Testis (tissue), 3 donors: Measurements from ENCODE around the gene RAB3C. TPM values are rescaled to one million over a fixed set of nuclear protein-coding genes. Genes with fewer than 3 reads are reported as not detected.

Experiments used
- DNase-seq: peaks from one replicate; pipeline ENCODE4 v3.0.0-alpha.2; 2019
- H3K27ac ChIP-seq, 2 donors: fragments of 200-600 bp; sonication (generic); one replicate each; pipeline ENCODE4 v1.5.1; 2019
- H3K27me3 ChIP-seq: fragments of 200-600 bp; sonication (generic); one replicate; pipeline ENCODE4 v1.5.1; 2019
- H3K36me3 ChIP-seq: fragments of 200-600 bp; sonication (generic); one replicate; pipeline ENCODE4 v1.5.1; 2017; ENCODE audit warnings: low read depth; ENCODE audit errors: missing control alignments
- H3K4me1 ChIP-seq: fragments of 200-600 bp; sonication (generic); one replicate; pipeline ENCODE4 v1.5.1; 2019
- H3K4me3 ChIP-seq, 2 donors: fragments of 200-600 bp; sonication (generic); one replicate each; pipeline ENCODE4 v1.5.1; 2017 to 2019
- H3K9me3 ChIP-seq: fragments of 200-600 bp; sonication (generic); one replicate; pipeline ENCODE4 v1.5.1; 2017
- CTCF ChIP-seq, 3 experiments: fragments of 450-650 bp in 2 of 3; fragments of 200-600 bp in 1 of 3; sonication (generic) in 1 of 3; IDR thresholded peaks; one replicate each; pipeline ENCODE4 v1.5.1; 2016 to 2019; ENCODE audit warnings: antibody characterized with exemption in 3 of 3, mild to moderate bottlenecking in 2 of 3, moderate library complexity in 1 of 3
- POLR2A ChIP-seq: fragments of 450-650 bp; IDR thresholded peaks from one replicate; pipeline ENCODE4 v1.6.1; 2017; ENCODE audit warnings: antibody characterized with exemption, mild to moderate bottlenecking, moderate library complexity
- WGBS, 2 donors: methylation state at CpG; one replicate each; pipeline ENCODE4 v1.1.5; 2018; 5-methylcytosine and 5-hydroxymethylcytosine counted together
- intact Hi-C: fragments of 100-400 bp; cut with DNase I; formaldehyde crosslinking; loops from one replicate; pipeline ENCODE4 v1.15.1; 2023; ENCODE audit warnings: low total_unique reads
- polyA plus RNA-seq: library from polyadenylated mRNA; stranded (reverse); fragments of 350-450 nt; fragmentation: Illumina TruSeq; extraction: RNeasy Lipid Tissue Mini Kit (QIAGEN cat#74804); gene quantifications from one replicate; pipeline ENCODE4 v1.2.3, GENCODE V29; 2014; ENCODE audit warnings: low read depth, low replicate concordance; ENCODE audit not compliant: insufficient read depth
- total RNA-seq, 2 donors: library from RNA; depleted of rRNA; stranded (reverse); fragments of >200 nt; gene quantifications; one replicate each; pipeline ENCODE4 v1.2.3, GENCODE V29; 2016

The RAB3C gene
- total and polyA plus RNA-seq, 3 donors from 2014 or later, result 0.47 to 2.5 (median 1.8) TPM

- H3K36me3 ChIP-seq, result no peaks in the 10 kb centered on the region
- no peak overlapping the region for H3K27ac ChIP-seq
- H3K4me3 ChIP-seq, result no peak overlapping the region
- no peaks in the 10 kb centered on the region for H3K9me3 ChIP-seq
- TF ChIP-seq CTCF (IDR thresholded peaks at IDR 0.05), result no peak
- TF ChIP-seq POLR2A, result no peak
- H3K27me3 ChIP-seq, result no peaks in the 10 kb centered on the region
- no peak for DNase-seq
- 75 to 77% methylated on average over 8 of the region's 8 CpGs for WGBS, 2 donors
- H3K4me1 ChIP-seq, result peaks cover 5% of the 10 kb centered on the region
- intact Hi-C loops, result no loop called here
Measured at GRCh38 chr5:58666598-58667581, 84.0 kb downstream of the RAB3C start.

- WGBS, 2 donors, result 38 to 79% methylated on average over 2 of the region's 2 CpGs
- no peak overlapping the region for H3K27ac ChIP-seq
- DNase-seq, result no peak
- peaks cover 5% of the 10 kb centered on the region for H3K4me1 ChIP-seq
- intact Hi-C loops, result no loop called here
- H3K4me3 ChIP-seq, result no peak overlapping the region
- H3K27me3 ChIP-seq, result no peaks in the 10 kb centered on the region
- no peaks in the 10 kb centered on the region for H3K36me3 ChIP-seq
- TF ChIP-seq CTCF (IDR thresholded peaks at IDR 0.05), result no peak
- TF ChIP-seq POLR2A, result no peak
- no peaks in the 10 kb centered on the region for H3K9me3 ChIP-seq
Measured at GRCh38 chr5:58670582-58670981, 87.7 kb downstream of the RAB3C start.

- intact Hi-C loops, result no loop called here
- peak; percentile 56 for DNase-seq
- Histone ChIP-seq H3K27me3 (no peaks in the 10 kb centered on the region), H3K36me3 (no peaks in the 10 kb centered on the region), H3K4me1 (peaks cover 5% of the 10 kb centered on the region), H3K27ac (no peak overlapping the region), H3K4me3 (no peak overlapping the region), H3K9me3 (no peaks in the 10 kb centered on the region)
- TF ChIP-seq POLR2A, result no peak
- no peak for TF ChIP-seq CTCF (IDR thresholded peaks at IDR 0.05)
- 32 to 52% methylated on average over 4 of the region's 4 CpGs for WGBS, 2 donors
Measured at GRCh38 chr5:58671155-58671554, 88.3 kb downstream of the RAB3C start.

- 88% methylated on average over 2 of the region's 2 CpGs for WGBS, 2 donors
- no peak for TF ChIP-seq POLR2A
- no peak for TF ChIP-seq CTCF (IDR thresholded peaks at IDR 0.05)
- intact Hi-C loops, result no loop called here
- no peak for DNase-seq
- Histone ChIP-seq H3K27ac (no peak overlapping the region), H3K36me3 (no peaks in the 10 kb centered on the region), H3K9me3 (no peaks in the 10 kb centered on the region), H3K27me3 (no peaks in the 10 kb centered on the region), H3K4me1 (peaks cover 5% of the 10 kb centered on the region), H3K4me3 (no peak overlapping the region)
Measured at GRCh38 chr5:58672521-58672920, 89.6 kb downstream of the RAB3C start.

GRCh38 chr5:58674070-58674469 is 91.2 kb downstream of the RAB3C start:
- peaks cover 5% of the 10 kb centered on the region for H3K4me1 ChIP-seq
- H3K36me3 ChIP-seq, result no peaks in the 10 kb centered on the region
- 88 to 90% methylated on average over 2 of the region's 2 CpGs for WGBS, 2 donors
- intact Hi-C loops, result no loop called here
- no peaks in the 10 kb centered on the region for H3K9me3 ChIP-seq
- H3K27ac ChIP-seq, result no peak overlapping the region
- H3K27me3 ChIP-seq, result no peaks in the 10 kb centered on the region
- no peak overlapping the region for H3K4me3 ChIP-seq
- no peak for DNase-seq
- no peak for TF ChIP-seq CTCF (IDR thresholded peaks at IDR 0.05)
- no peak for TF ChIP-seq POLR2A
